ENCODE measurements around the gene POU6F2.

POU6F2 gene

DNA sequence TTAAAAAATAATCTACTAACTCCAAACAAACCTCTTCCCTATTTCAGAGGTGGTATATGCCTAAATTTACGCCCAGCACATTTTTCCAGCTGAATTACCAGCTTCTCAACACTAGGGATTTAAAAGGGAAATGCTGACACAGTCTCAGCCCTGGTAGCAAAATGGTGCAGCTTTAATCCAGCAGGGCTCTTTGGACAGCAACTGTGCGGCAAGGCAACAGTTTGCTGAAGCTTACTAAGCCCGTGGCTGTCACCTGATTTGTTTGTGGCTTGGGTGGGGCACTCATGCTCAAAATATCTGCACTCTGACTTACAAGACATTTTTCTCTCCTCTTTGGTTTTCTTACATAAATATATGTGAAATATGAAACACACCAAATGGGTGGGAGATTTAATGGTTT lies 206.7 kb downstream of the POU6F2 start:
- TF ChIP-seq YY1 (IDR thresholded peaks at IDR 0.05; ENCODE audit: low read depth) (no peak), ZBTB7A (IDR thresholded peaks at IDR 0.05; ENCODE audit: low read depth) (no peak), TEAD4 (IDR thresholded peaks at IDR 0.05) (no peak), NFIC (IDR thresholded peaks at IDR 0.05) (no peak), FOXM1 (IDR thresholded peaks at IDR 0.05; ENCODE audit: borderline replicate concordance, low read depth) (no peak), TCF12 (IDR thresholded peaks at IDR 0.05; ENCODE audit: low read depth) (no peak), EP300 (IDR thresholded peaks at IDR 0.05; ENCODE audit: borderline replicate concordance) (no peak), RAD21 (IDR thresholded peaks at IDR 0.05; ENCODE audit: low read depth) (no peak), CREB1 (IDR thresholded peaks at IDR 0.05; ENCODE audit: low read depth) (no peak), EGR1 (IDR thresholded peaks at IDR 0.05) (no peak), TAF1 (IDR thresholded peaks at IDR 0.05; ENCODE audit: low read depth) (no peak), CEBPB (IDR thresholded peaks at IDR 0.05) (no peak)
- TF ChIP-seq, protein P1, sequence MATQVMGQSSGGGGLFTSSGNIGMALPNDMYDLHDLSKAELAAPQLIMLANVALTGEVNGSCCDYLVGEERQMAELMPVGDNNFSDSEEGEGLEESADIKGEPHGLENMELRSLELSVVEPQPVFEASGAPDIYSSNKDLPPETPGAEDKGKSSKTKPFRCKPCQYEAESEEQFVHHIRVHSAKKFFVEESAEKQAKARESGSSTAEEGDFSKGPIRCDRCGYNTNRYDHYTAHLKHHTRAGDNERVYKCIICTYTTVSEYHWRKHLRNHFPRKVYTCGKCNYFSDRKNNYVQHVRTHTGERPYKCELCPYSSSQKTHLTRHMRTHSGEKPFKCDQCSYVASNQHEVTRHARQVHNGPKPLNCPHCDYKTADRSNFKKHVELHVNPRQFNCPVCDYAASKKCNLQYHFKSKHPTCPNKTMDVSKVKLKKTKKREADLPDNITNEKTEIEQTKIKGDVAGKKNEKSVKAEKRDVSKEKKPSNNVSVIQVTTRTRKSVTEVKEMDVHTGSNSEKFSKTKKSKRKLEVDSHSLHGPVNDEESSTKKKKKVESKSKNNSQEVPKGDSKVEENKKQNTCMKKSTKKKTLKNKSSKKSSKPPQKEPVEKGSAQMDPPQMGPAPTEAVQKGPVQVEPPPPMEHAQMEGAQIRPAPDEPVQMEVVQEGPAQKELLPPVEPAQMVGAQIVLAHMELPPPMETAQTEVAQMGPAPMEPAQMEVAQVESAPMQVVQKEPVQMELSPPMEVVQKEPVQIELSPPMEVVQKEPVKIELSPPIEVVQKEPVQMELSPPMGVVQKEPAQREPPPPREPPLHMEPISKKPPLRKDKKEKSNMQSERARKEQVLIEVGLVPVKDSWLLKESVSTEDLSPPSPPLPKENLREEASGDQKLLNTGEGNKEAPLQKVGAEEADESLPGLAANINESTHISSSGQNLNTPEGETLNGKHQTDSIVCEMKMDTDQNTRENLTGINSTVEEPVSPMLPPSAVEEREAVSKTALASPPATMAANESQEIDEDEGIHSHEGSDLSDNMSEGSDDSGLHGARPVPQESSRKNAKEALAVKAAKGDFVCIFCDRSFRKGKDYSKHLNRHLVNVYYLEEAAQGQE (IDR thresholded peaks at IDR 0.05; ENCODE audit: low read depth) = no peak
- TF ChIP-seq, protein P2, sequence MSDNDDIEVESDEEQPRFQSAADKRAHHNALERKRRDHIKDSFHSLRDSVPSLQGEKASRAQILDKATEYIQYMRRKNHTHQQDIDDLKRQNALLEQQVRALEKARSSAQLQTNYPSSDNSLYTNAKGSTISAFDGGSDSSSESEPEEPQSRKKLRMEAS (IDR thresholded peaks at IDR 0.05) = no peak
- TF ChIP-seq, protein P3, sequence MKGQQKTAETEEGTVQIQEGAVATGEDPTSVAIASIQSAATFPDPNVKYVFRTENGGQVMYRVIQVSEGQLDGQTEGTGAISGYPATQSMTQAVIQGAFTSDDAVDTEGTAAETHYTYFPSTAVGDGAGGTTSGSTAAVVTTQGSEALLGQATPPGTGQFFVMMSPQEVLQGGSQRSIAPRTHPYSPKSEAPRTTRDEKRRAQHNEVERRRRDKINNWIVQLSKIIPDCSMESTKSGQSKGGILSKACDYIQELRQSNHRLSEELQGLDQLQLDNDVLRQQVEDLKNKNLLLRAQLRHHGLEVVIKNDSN (IDR thresholded peaks at IDR 0.05) = no peak

DNA sequence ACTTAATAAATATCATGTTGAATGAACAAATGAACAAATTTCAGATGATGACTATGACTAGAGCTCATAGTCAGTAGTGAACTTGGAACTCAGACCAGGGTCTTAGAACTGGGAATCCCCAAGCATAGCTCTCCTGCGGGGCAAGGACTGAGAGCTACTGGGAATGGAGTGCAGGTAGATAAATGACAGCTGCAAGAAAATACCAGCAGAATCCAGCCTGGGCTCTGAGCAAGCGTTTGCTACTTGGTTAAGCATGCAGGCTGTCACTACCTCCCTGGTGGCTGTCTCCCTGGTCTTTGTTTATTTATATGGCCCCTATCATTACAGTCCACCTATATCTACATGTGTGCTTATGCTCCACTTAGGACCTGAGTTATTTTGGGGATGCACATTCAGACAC lies 208.4 kb downstream of the POU6F2 start:
- TF ChIP-seq FOXM1 (IDR thresholded peaks at IDR 0.05; ENCODE audit: borderline replicate concordance, low read depth) (no peak), TAF1 (IDR thresholded peaks at IDR 0.05; ENCODE audit: low read depth) (no peak)

DNA sequence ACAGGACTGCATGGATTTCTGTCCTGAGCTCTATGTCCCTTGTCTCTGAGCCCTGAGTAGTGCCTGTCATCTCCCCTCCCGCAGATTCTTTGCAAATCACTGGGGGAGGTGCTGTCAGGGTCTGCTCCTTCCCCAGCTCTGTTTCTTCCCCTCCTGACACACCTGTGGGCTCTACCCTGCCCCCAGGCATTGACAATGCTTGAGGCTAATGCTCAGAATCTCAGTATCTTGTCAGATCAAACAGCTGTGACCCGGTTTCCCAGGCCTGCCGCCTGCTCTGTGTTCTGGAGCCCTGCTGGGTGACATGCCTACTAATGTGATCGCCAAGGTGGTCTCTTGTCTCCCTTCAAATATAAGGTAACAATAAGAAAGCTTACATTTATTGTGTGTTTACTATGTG lies 209.0 kb downstream of the POU6F2 start:
- no peak for TF ChIP-seq TEAD4 (IDR thresholded peaks at IDR 0.05)
- TF ChIP-seq, protein P3 (IDR thresholded peaks at IDR 0.05) = no peak

DNA sequence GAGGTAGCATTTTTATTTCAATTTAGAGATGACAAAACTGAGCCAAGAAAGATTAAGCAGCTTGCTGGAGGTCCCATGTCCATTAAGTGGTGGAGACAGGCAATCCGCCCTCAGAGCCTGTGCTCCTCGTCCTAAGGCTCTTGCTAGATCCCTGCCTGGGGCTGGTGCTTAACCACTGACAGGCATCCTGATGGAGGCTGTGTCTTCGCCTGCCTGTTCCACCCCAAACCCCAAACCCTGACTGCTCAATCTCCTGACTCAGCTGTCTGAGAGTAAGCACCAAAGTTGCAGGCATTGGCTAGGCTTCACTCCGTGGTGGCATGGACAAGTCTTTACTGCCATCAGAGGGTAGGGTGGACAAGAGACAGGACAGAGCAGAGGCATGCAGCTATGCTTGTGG lies 209.4 kb downstream of the POU6F2 start:
- TF ChIP-seq FOXM1 (IDR thresholded peaks at IDR 0.05; ENCODE audit: borderline replicate concordance, low read depth) (no peak), EP300 (IDR thresholded peaks at IDR 0.05; ENCODE audit: borderline replicate concordance) (no peak), RAD21 (IDR thresholded peaks at IDR 0.05; ENCODE audit: low read depth) (no peak), EGR1 (IDR thresholded peaks at IDR 0.05) (no peak), TEAD4 (IDR thresholded peaks at IDR 0.05) (no peak), CREB1 (IDR thresholded peaks at IDR 0.05; ENCODE audit: low read depth) (no peak), TCF12 (IDR thresholded peaks at IDR 0.05; ENCODE audit: low read depth) (no peak), TAF1 (IDR thresholded peaks at IDR 0.05; ENCODE audit: low read depth) (no peak), YY1 (IDR thresholded peaks at IDR 0.05; ENCODE audit: low read depth) (no peak), CEBPB (IDR thresholded peaks at IDR 0.05) (no peak)
- TF ChIP-seq, protein P2 (IDR thresholded peaks at IDR 0.05) = no peak
- TF ChIP-seq, protein P3 (IDR thresholded peaks at IDR 0.05) = no peak
- TF ChIP-seq, protein P1 (IDR thresholded peaks at IDR 0.05; ENCODE audit: low read depth) = no peak

DNA sequence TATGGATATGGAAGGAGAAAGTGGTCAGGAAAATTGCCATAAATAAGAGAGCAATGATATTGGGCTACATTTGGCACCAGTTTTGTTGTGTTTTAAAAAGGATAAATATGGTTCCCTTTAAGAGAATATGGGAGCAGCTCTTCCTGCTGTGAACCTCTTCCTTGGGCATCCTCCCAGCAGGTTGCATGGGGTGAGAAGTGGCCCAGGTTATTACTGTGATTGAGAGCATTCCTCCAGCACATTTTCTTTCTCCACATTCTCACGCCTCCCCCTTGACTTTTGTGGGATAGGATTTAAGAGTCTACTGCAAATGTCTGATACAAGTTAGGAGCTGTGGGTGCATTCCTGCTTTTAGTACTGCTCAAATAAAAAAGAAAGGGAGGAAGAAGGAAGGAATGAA lies 214.8 kb downstream of the POU6F2 start:
- no peak for TF ChIP-seq YY1 (IDR thresholded peaks at IDR 0.05; ENCODE audit: low read depth)
- TF ChIP-seq TAF1 (IDR thresholded peaks at IDR 0.05; ENCODE audit: low read depth) = no peak
- TF ChIP-seq, protein P3 (IDR thresholded peaks at IDR 0.05) = no peak
- TF ChIP-seq CREB1 (IDR thresholded peaks at IDR 0.05; ENCODE audit: low read depth) = no peak
- TF ChIP-seq FOXM1 (IDR thresholded peaks at IDR 0.05; ENCODE audit: borderline replicate concordance, low read depth) = no peak
- TF ChIP-seq RAD21 (IDR thresholded peaks at IDR 0.05; ENCODE audit: low read depth) = no peak

DNA sequence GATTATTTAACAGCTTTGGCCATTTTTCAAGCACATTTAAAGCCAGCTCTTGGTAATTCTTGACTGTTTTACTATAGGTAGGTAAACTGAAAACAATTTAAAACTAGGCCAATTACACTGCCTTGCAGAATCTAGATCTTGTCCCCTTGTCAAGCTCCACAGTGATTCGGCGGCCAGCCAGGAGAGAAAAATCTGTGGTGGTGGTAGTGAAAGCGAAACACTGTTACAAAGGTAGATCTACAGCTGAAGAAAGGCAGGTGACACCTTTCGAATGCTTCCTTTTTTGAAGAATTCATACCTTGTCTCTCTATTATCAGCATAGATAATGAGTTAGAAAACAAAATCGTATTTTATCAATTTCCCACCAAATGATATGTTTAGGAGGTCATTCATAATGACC lies 218.3 kb downstream of the POU6F2 start:
- TF ChIP-seq CREB1 (IDR thresholded peaks at IDR 0.05; ENCODE audit: low read depth) (no peak), NFIC (IDR thresholded peaks at IDR 0.05) (no peak), TEAD4 (IDR thresholded peaks at IDR 0.05) (no peak), EGR1 (IDR thresholded peaks at IDR 0.05) (no peak), TAF1 (IDR thresholded peaks at IDR 0.05; ENCODE audit: low read depth) (no peak), FOXM1 (IDR thresholded peaks at IDR 0.05; ENCODE audit: borderline replicate concordance, low read depth) (no peak), ZBTB7A (IDR thresholded peaks at IDR 0.05; ENCODE audit: low read depth) (no peak), RAD21 (IDR thresholded peaks at IDR 0.05; ENCODE audit: low read depth) (no peak), YY1 (IDR thresholded peaks at IDR 0.05; ENCODE audit: low read depth) (no peak), EP300 (IDR thresholded peaks at IDR 0.05; ENCODE audit: borderline replicate concordance) (no peak), CEBPB (IDR thresholded peaks at IDR 0.05) (no peak), TCF12 (IDR thresholded peaks at IDR 0.05; ENCODE audit: low read depth) (no peak)
- TF ChIP-seq, protein P2 (IDR thresholded peaks at IDR 0.05) = no peak
- TF ChIP-seq, protein P1 (IDR thresholded peaks at IDR 0.05; ENCODE audit: low read depth) = no peak
- TF ChIP-seq, protein P3 (IDR thresholded peaks at IDR 0.05) = no peak
